Hepatocyte (in vitro differentiated cells): ENCODE data around the gene TWNK. TPM values are rescaled to one million over a fixed set of nuclear protein-coding genes. Genes with fewer than 3 reads are reported as not detected.
"Not testable (repeated sequence)": the region's sequence is repeated elsewhere in the genome, so short reads cannot be mapped to it uniquely, and the experiment has no call there.

Source experiments
- DNase-seq: peaks from one replicate; pipeline ENCODE4 v3.0.0-alpha.2; 2016; ENCODE audit warnings: low spot score
- H2AFZ ChIP-seq: fragments of 200-600 bp; sonication (generic); 2 replicates; pipeline ENCODE4 v1.6.0; 2016; ENCODE audit warnings: antibody characterized with exemption, mild to moderate bottlenecking
- H3K27ac ChIP-seq: fragments of 200-600 bp; sonication (generic); 2 replicates; pipeline ENCODE4 v1.5.1; 2016; ENCODE audit warnings: mild to moderate bottlenecking
- H3K27me3 ChIP-seq: fragments of 200-600 bp; sonication (generic); 2 replicates; pipeline ENCODE4 v1.6.1; 2016
- H3K36me3 ChIP-seq: fragments of 200-600 bp; sonication (generic); replicated peaks from 2 replicates; pipeline ENCODE4 v1.5.1; 2016; ENCODE audit warnings: low read depth; ENCODE audit not compliant: insufficient read depth
- H3K4me1 ChIP-seq: fragments of 200-600 bp; sonication (generic); 2 replicates; pipeline ENCODE4 v1.5.1; 2016; ENCODE audit warnings: mild to moderate bottlenecking, moderate library complexity; ENCODE audit not compliant: insufficient read depth
- H3K4me2 ChIP-seq: fragments of 200-600 bp; sonication (generic); 2 replicates; pipeline ENCODE4 v1.6.0; 2016
- H3K4me3 ChIP-seq: fragments of 200-600 bp; sonication (generic); 2 replicates; pipeline ENCODE4 v1.5.1; 2016; ENCODE audit warnings: mild to moderate bottlenecking
- H3K79me2 ChIP-seq: fragments of 200-600 bp; sonication (generic); 2 replicates; pipeline ENCODE4 v1.6.0; 2017; ENCODE audit warnings: mild to moderate bottlenecking
- H3K9me2 ChIP-seq: fragments of 200-600 bp; sonication (generic); replicated peaks from 2 replicates; pipeline ENCODE4 v1.6.0; 2017; ENCODE audit warnings: mild to moderate bottlenecking; ENCODE audit not compliant: insufficient read depth
- H3K9me3 ChIP-seq: fragments of 200-600 bp; sonication (generic); 2 replicates; pipeline ENCODE4 v1.5.1; 2016; ENCODE audit warnings: low read depth, mild to moderate bottlenecking
- H4K20me1 ChIP-seq: fragments of 200-600 bp; sonication (generic); 2 replicates; pipeline ENCODE4 v1.6.0; 2016; ENCODE audit warnings: mild to moderate bottlenecking; ENCODE audit not compliant: insufficient read depth, poor library complexity, severe bottlenecking
- EZH2 ChIP-seq: fragments of 200-600 bp; sonication (generic); IDR thresholded peaks from 2 replicates; pipeline ENCODE4 v1.6.1; 2016; ENCODE audit warnings: antibody characterized with exemption, mild to moderate bottlenecking, borderline replicate concordance
- EZH2phosphoT487 ChIP-seq: fragments of 200-600 bp; sonication (generic); IDR thresholded peaks from one replicate; pipeline ENCODE4 v1.6.1; 2018; ENCODE audit warnings: antibody characterized with exemption, mild to moderate bottlenecking, low read depth, moderate library complexity; ENCODE audit not compliant: unreplicated experiment, severe bottlenecking
- WGBS: methylation state at CpG from one replicate; pipeline ENCODE4 v1.1.6; 2016; ENCODE audit warnings: low lambda C conversion rate; ENCODE audit errors: missing lambda C conversion rate; 5-methylcytosine and 5-hydroxymethylcytosine counted together
- polyA plus RNA-seq: library from polyadenylated mRNA; unstranded; fragments of >200 nt; fragmentation: Nextera tagmentation; extraction: Ambion mirVana; gene quantifications from 2 replicates; pipeline ENCODE4 v1.2.1, GENCODE V29; 2016
- total RNA-seq: library from RNA; depleted of rRNA; stranded (reverse); fragments of >200 nt; gene quantifications from 2 replicates; pipeline ENCODE4 v1.2.3, GENCODE V29; 2014
- TF ChIP-seq, protein P1 (sequence below): fragments of 200-600 bp; sonication (generic); IDR thresholded peaks from 2 replicates; pipeline ENCODE4 v1.5.1; 2016; ENCODE audit warnings: antibody characterized with exemption, mild to moderate bottlenecking; ENCODE audit not compliant: poor library complexity

Gene TWNK
- total and polyA plus RNA-seq, 2 experiments from 2014 or later, result 4.0 to 5.0 TPM

DNA sequence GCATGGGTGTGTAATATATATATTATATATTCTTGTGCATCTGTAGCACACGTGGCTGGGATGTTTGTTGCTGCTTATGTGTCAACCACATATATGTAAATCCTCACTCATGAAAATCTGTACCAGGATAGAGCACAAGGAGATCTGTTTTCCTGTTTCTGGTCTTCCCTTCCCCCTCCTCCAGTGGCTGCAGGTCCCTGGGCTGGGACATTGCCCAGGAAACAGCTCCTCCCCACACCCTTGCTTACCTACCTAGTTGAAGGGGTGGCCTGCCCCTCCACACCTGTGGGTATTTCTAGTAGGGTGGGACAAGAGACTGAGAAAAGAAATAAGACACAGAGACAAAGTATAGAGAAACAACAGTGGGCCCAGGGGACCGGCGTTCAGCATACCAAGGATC is 45.9 kb downstream of the TWNK start:
- H2AFZ ChIP-seq, result no peak overlapping the region
- no peaks in the 10 kb centered on the region for H3K27me3 ChIP-seq
- H3K79me2 ChIP-seq, result peaks cover 16% of the 10 kb centered on the region
- H3K27ac ChIP-seq, result peak overlapping the region; percentile 99
- H3K4me3 ChIP-seq, result peak overlapping the region; percentile 38
- WGBS, result 76% methylated on average over 3 of the region's 3 CpGs
- H3K4me1 ChIP-seq, result peaks cover 32% of the 10 kb centered on the region
- peak overlapping the region; percentile 94 for H3K4me2 ChIP-seq
- TF ChIP-seq EZH2phosphoT487 (no peak), EZH2 (no peak)
- TF ChIP-seq, protein P1, sequence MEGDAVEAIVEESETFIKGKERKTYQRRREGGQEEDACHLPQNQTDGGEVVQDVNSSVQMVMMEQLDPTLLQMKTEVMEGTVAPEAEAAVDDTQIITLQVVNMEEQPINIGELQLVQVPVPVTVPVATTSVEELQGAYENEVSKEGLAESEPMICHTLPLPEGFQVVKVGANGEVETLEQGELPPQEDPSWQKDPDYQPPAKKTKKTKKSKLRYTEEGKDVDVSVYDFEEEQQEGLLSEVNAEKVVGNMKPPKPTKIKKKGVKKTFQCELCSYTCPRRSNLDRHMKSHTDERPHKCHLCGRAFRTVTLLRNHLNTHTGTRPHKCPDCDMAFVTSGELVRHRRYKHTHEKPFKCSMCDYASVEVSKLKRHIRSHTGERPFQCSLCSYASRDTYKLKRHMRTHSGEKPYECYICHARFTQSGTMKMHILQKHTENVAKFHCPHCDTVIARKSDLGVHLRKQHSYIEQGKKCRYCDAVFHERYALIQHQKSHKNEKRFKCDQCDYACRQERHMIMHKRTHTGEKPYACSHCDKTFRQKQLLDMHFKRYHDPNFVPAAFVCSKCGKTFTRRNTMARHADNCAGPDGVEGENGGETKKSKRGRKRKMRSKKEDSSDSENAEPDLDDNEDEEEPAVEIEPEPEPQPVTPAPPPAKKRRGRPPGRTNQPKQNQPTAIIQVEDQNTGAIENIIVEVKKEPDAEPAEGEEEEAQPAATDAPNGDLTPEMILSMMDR, result no peak
- H3K36me3 ChIP-seq, result no peaks in the 10 kb centered on the region
- DNase-seq, result no peak
- no peaks in the 10 kb centered on the region for H3K9me2 ChIP-seq
- H3K9me3 ChIP-seq, result no peaks in the 10 kb centered on the region
- H4K20me1 ChIP-seq, result no peaks in the 10 kb centered on the region

DNA sequence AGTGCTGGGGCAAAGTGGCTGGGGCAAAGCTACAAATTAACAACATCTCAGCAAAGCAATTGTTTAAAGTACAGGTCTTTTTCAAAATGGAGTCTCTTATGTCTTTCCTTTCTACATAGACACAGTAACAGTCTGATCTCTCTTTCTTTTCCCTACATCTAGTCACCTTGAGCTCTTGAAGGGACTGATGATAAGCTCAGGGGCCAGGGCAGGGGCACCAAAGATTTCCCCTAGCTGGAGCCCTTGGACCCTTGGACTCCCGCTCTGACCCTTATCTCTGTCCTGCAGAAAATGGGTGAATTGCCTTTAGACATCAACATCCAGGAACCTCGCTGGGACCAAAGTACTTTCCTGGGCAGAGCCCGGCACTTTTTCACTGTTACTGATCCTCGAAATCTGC is 47.1 kb downstream of the TWNK start:
- H3K4me1 ChIP-seq, result peaks cover 32% of the 10 kb centered on the region
- H4K20me1 ChIP-seq, H2AFZ ChIP-seq, H3K9me2 ChIP-seq, H3K27me3 ChIP-seq, H3K9me3 ChIP-seq, H3K4me3 ChIP-seq, H3K36me3 ChIP-seq: not testable (repeated sequence)
- peak overlapping the region; percentile 99 for H3K27ac ChIP-seq
- DNase-seq, result peak; percentile 72
- WGBS, result 74% methylated on average over 4 of the region's 4 CpGs
- H3K4me2 ChIP-seq, result peak overlapping the region; percentile 94
- peaks cover 16% of the 10 kb centered on the region for H3K79me2 ChIP-seq

DNA sequence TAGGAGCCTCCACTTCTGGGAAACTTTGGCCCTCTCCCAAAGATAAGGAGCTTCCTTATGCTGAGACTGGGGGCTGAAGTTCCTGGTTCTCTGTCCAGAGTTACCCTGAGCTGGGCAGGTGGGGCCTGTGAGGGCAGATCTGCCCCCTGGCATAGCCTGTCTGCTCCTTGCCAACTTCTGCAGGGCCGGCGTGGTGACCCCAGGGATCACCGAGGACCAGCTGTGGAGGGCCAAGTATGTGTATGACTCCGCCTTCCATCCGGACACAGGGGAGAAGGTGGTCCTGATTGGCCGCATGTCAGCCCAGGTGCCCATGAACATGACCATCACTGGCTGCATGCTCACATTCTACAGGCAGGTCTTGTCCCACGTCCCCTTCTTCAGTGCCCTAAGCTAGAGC is 48.0 kb downstream of the TWNK start:
- Histone ChIP-seq H3K27me3 (no peaks in the 10 kb centered on the region), H3K79me2 (peaks cover 16% of the 10 kb centered on the region), H3K4me1 (peaks cover 27% of the 10 kb centered on the region), H3K9me2 (no peaks in the 10 kb centered on the region), H4K20me1 (no peaks in the 10 kb centered on the region), H3K36me3 (no peaks in the 10 kb centered on the region), H2AFZ (no peak overlapping the region), H3K9me3 (no peaks in the 10 kb centered on the region), H3K4me3 (no peak overlapping the region), H3K4me2 (peak overlapping the region; percentile 47), H3K27ac (peak overlapping the region; percentile 62)
- TF ChIP-seq EZH2phosphoT487, result no peak
- no peak for TF ChIP-seq EZH2
- TF ChIP-seq, protein P1, result no peak
- no peak for DNase-seq
- WGBS, result 95% methylated on average over 6 of the region's 7 CpGs

DNA sequence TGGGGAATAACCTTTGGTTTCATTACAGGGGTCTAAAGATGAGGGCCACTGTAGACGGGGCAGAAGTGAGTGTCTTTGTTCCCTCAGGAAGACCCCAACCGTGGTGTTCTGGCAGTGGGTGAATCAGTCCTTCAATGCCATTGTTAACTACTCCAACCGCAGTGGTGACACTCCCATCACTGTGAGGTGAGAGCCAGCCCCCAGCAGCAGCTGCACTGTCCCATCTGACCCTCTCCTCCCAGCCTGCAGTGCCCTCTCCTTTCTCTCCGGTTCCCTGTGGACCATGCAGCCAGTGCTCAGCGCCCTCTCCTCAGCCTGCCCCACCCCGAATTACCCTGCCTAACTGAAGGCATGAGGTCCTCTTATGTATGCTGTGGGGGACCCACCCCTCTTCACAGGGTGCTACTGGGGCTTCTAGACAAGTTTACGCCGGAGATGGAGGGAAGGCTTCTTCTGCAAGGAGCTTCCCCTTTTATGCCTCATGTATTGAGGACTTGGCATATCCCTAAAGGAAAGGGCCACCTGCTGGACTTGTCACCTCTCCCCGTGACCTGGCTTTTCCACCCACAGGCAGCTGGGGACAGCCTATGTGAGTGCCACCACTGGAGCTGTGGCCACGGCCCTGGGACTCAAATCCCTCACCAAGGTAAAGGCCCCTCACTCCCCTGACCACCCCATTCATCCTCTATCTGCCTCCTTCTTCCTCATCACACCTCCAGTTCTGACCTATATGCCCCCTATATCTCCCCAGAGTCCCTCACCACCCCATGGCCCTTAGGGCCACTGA is 48.8 kb downstream of the TWNK start:
- Histone ChIP-seq H3K36me3 (no peaks in the 10 kb centered on the region), H3K4me1 (peaks cover 22% of the 10 kb centered on the region), H3K9me2 (no peaks in the 10 kb centered on the region), H3K4me3 (no peak overlapping the region), H3K27ac (no peak overlapping the region), H3K9me3 (no peaks in the 10 kb centered on the region), H3K27me3 (no peaks in the 10 kb centered on the region), H3K79me2 (peaks cover 16% of the 10 kb centered on the region), H3K4me2 (no peak overlapping the region), H4K20me1 (no peaks in the 10 kb centered on the region), H2AFZ (no peak overlapping the region)
- TF ChIP-seq EZH2 (no peak), EZH2phosphoT487 (no peak)
- TF ChIP-seq, protein P1, result no peak
- 84% methylated on average over 10 of the region's 10 CpGs for WGBS
- DNase-seq, result no peak
